A375 (cell line): ENCODE results near the gene PRKCH. TPM values are rescaled to one million over a fixed set of nuclear protein-coding genes. Genes with fewer than 3 reads are reported as not detected.

Experiments used
- total RNA-seq: library from RNA; depleted of rRNA; stranded (reverse); fragments of >200 nt; shearing (Covaris generic); gene quantifications from 2 replicates; pipeline ENCODE4 v1.2.3, GENCODE V29; 2014; rRNA removed

The PRKCH gene
- 21.2 and 28.3 TPM in 2 replicates for total RNA-seq

DNA sequence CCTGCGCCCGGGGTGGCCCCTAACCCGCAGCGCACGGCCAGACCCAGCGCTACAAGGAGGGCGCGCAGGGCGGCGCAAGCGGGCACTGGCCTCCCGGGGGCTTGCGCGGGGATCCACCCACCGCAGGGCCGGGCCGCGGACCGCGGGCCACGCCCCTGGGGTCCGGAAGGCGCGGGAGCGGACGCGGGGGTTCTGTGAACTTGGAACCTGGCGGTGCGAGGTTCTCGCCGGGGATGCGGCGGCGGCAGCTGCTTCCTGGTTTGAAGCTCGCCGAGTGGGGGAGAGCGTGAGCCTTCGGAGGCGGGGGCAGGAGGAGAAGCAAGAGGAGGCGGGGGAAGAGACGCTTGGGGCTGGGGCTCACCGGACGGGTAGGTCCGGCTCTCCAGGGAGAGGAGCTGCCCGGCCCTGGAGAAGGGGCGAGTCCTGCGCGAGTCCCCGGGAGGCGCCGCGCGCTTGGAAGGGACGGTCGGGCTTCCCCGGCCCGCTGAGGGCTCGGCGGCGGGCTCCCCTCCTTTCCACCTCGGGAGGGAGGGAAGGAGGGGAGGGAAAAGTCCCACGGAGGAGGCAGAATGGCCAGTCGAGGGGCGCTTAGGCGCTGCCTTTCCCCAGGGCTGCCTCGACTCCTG is at the start of gene PRKCH:
PRKCH (plus strand) TSS at position 195 of the 626 bp plus-strand sequence. CDS start 523 bp downstream, outside the sequence.

DNA sequence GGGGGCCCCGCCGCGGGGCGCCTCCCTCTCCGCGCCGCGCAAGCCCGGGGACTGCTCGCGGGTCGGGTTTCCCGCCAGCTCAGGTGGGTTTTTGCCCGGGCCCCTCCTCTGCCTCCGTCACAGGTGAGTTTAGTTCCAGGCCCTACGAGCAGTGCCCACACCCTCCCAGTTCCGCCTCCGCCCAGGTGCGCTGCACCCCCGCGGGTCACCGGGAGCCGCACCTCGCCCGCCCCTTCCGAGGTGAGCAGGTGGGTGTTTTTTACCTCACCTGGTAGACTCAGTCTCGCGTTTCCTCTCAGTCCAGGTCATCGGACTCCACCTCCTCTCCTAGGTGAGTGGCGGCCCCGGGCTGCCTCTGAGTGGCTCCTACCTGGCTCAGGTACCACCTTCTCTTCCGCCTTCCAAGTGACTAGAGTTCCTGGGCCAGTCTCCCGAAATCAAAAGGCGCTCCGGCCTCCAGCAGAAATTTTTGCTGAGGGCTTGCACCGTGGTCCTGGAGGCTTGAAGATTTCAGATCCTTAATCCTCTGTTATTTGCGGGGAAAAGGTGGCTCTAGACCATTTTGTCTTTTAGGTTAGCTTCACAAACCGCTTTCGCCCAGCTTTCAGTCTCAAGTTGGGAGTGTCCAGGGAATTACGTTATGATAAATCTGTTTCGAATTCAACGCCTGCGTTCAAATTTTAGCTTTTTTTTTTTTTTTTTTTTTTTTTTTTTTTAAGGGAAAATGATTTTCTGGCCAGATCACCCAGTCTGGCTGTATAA is 40.0 kb upstream of the PRKCH start, which contains the start of gene TMEM30B:
TMEM30B (minus strand) TSS at position 153 of the 762 bp plus-strand sequence. CDS start 191 bp downstream, outside the sequence.

Other genes with a start within 250 kb of the PRKCH start
- not detected in 2 replicates for gene TMEM30B, start 40.2 kb upstream of the PRKCH start, total RNA-seq